Caco-2 (cell line): ENCODE data around the gene IQSEC3. TPM values are rescaled to one million over a fixed set of nuclear protein-coding genes. Genes with fewer than 3 reads are reported as not detected.

Experiments used
- BruUV-seq: library from RNA; stranded (reverse); fragments of 400-500 nt; replicated peaks from 2 replicates; lab custom pipeline; 2021; lab: Mats Ljungman, UMichigan
- CTCF ChIA-PET: fragments of 300-600 bp; sonication (Branson Sonifier 250); formaldehyde crosslinking; loops from one replicate; lab custom pipeline; 2022; ENCODE audit warnings: antibody characterized with exemption; lab: Charles Lee
- POLR2A ChIA-PET: fragments of 300-600 bp; sonication (Branson Sonifier 250); formaldehyde crosslinking; loops from one replicate; lab custom pipeline; 2022; ENCODE audit warnings: antibody characterized with exemption; lab: Charles Lee
- DNase-seq, 2 experiments: peaks; one replicate each; pipeline versions ENCODE4 v3.0.0 to v3.0.0-alpha.2; 2020 to 2022
- H3K27me3 ChIP-seq: replicated peaks from 2 replicates; pipeline ENCODE4 v1.6.0; 2011; ENCODE audit warnings: low read length; ENCODE audit not compliant: control insufficient read depth, insufficient read depth
- H3K36me3 ChIP-seq: 2 replicates; pipeline ENCODE4 v1.5.1; 2011; ENCODE audit warnings: low read length; ENCODE audit not compliant: control insufficient read depth, insufficient read depth
- H3K4me1 ChIP-seq: fragments of 250-450 bp; sonication (Bioruptor Pico); 2 replicates; pipeline ENCODE4 v1.5.1; 2020; ENCODE audit warnings: mild to moderate bottlenecking
- H3K4me3 ChIP-seq: 2 replicates; pipeline ENCODE4 v1.5.1; 2011; ENCODE audit warnings: low read depth, mild to moderate bottlenecking, control low read depth, low read length
- H3K9me3 ChIP-seq: fragments of 250-450 bp; sonication (Bioruptor Pico); 2 replicates; pipeline ENCODE4 v1.5.1; 2020; ENCODE audit warnings: mild to moderate bottlenecking, moderate library complexity
- H3K27ac Mint-ChIP-seq: one replicate; pipeline ENCODE4 v1.8.0; 2022; ENCODE audit warnings: mixed read lengths; ENCODE audit not compliant: unreplicated experiment
- H3K27me3 Mint-ChIP-seq: one replicate; pipeline ENCODE4 v1.8.0; 2022; ENCODE audit warnings: mixed read lengths; ENCODE audit not compliant: insufficient read depth, unreplicated experiment
- H3K36me3 Mint-ChIP-seq: one replicate; pipeline ENCODE4 v1.8.0; 2022; ENCODE audit warnings: mild to moderate bottlenecking, mixed read lengths; ENCODE audit not compliant: insufficient read depth, unreplicated experiment
- H3K4me1 Mint-ChIP-seq: one replicate; pipeline ENCODE4 v1.8.0; 2022; ENCODE audit warnings: low read depth, mixed read lengths; ENCODE audit not compliant: unreplicated experiment
- H3K4me3 Mint-ChIP-seq: one replicate; pipeline ENCODE4 v1.8.0; 2022; ENCODE audit warnings: mild to moderate bottlenecking, moderate library complexity, mixed read lengths; ENCODE audit not compliant: unreplicated experiment
- H3K9me3 Mint-ChIP-seq: one replicate; pipeline ENCODE4 v1.8.0; 2022; ENCODE audit warnings: mixed read lengths; ENCODE audit not compliant: unreplicated experiment
- intact Hi-C: fragments of 100-400 bp; cut with micrococcal nuclease; formaldehyde crosslinking; loops from one replicate; pipeline ENCODE4 v1.10.0; 2022; ENCODE audit not compliant: unreplicated experiment
- total RNA-seq: library from RNA; stranded (reverse); gene quantifications from 2 replicates; pipeline ENCODE4 v1.2.3, GENCODE V29; 2022
- TF ChIP-seq, protein P1 (sequence below), 2 experiments: fragments of 200-600 bp in 1 of 2; IDR thresholded peaks; 1 replicate in 1 of 2; 2 replicates in 1 of 2; pipeline versions ENCODE4 v1.5.1 to v1.8.0; 2011 to 2022; ENCODE audit warnings: antibody characterized with exemption in 1 of 2, control low read depth in 1 of 2, inconsistent platforms in 1 of 2, low read depth in 1 of 2, low read length in 1 of 2, mild to moderate bottlenecking in 1 of 2, moderate library complexity in 1 of 2; ENCODE audit not compliant: insufficient read depth in 1 of 2, severe bottlenecking in 1 of 2, unreplicated experiment in 1 of 2

IQSEC3 gene
- total RNA-seq, 1 experiment from 2014 or later, result 0.59 TPM

DNA sequence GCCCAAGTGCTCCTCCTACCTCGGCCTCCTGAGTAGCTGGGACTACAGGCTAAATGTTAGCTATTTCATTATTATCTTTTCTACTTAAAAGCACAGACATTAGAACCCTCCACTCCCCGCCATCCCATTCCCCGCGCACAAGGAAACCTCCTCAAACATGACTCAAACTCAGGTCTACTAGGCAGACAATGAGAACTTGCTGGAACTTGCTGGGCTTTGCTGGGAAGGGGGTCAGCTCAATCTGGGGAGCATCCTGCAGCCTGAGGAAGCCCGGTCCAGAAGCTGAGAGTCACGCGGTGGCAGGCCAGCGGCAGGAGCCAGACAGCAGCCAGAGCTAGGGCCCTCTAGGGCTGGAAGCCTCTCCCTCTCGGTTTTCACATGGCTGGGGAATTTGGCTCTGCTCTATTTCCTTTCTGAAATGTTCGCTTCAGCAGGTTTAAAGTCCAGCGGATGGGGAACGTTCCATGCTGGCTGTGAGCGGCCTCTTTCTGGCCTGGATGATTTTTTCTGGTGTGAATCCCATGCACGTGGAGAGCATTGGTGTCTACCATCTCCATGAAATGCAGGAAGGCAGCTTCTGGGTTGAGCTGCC is 78.9 kb downstream of the IQSEC3 start:
- Histone ChIP-seq H3K27me3 (no peaks in the 10 kb centered on the region), H3K4me3 (no peak overlapping the region), H3K4me1 (peaks cover 47% of the 10 kb centered on the region), H3K9me3 (no peaks in the 10 kb centered on the region), H3K36me3 (no peaks in the 10 kb centered on the region)
- Mint-ChIP-seq H3K4me1 (peaks cover 49% of the 10 kb centered on the region), H3K27ac (peak overlapping the region; percentile 82), H3K4me3 (no peak overlapping the region), H3K9me3 (no peaks in the 10 kb centered on the region), H3K27me3 (no peaks in the 10 kb centered on the region), H3K36me3 (no peaks in the 10 kb centered on the region)
- no peak for DNase-seq
- TF ChIP-seq, protein P1, sequence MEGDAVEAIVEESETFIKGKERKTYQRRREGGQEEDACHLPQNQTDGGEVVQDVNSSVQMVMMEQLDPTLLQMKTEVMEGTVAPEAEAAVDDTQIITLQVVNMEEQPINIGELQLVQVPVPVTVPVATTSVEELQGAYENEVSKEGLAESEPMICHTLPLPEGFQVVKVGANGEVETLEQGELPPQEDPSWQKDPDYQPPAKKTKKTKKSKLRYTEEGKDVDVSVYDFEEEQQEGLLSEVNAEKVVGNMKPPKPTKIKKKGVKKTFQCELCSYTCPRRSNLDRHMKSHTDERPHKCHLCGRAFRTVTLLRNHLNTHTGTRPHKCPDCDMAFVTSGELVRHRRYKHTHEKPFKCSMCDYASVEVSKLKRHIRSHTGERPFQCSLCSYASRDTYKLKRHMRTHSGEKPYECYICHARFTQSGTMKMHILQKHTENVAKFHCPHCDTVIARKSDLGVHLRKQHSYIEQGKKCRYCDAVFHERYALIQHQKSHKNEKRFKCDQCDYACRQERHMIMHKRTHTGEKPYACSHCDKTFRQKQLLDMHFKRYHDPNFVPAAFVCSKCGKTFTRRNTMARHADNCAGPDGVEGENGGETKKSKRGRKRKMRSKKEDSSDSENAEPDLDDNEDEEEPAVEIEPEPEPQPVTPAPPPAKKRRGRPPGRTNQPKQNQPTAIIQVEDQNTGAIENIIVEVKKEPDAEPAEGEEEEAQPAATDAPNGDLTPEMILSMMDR (IDR thresholded peaks at IDR 0.05; ENCODE audit: insufficient read depth in 1 of 2, low read depth in 1 of 2, low read length in 1 of 2, severe bottlenecking in 1 of 2, unreplicated experiment in 1 of 2), result no peak
- POLR2A ChIA-PET, result no interaction called here
- CTCF ChIA-PET, result interaction anchor here (1.1 to 1.3 kb wide), 2 partner anchors 24 to 74 kb away, joined by 3 read pairs; no protein-coding TSS in a partner anchor
- intact Hi-C loops, result no loop called here
- no TSS peak for BruUV-seq

DNA sequence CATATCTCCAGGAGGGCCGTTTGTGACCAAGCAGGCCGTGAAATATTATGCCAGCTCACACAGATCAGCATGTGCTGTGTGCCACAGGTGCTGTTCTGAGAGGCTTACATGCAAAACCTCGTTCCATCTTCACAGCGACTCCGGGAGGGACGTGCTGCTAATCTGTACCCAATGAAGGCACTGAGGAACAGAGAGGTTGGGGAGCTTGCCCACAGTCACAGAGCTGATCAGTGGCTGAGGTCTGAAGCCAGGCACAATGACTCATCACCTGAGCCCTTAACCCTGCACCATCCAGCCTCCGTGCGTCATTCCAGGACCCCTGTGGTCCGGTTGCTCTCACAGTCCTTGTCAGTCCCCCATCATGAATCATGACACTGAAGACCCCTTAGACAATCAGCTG is 80.7 kb downstream of the IQSEC3 start:
- Mint-ChIP-seq H3K4me1 (peaks cover 45% of the 10 kb centered on the region), H3K27ac (no peak overlapping the region), H3K27me3 (no peaks in the 10 kb centered on the region), H3K36me3 (no peaks in the 10 kb centered on the region), H3K9me3 (no peaks in the 10 kb centered on the region), H3K4me3 (no peak overlapping the region)
- TF ChIP-seq, protein P1 (IDR thresholded peaks at IDR 0.05; ENCODE audit: insufficient read depth in 1 of 2, low read depth in 1 of 2, low read length in 1 of 2, severe bottlenecking in 1 of 2, unreplicated experiment in 1 of 2), result no peak
- Histone ChIP-seq H3K4me3 (no peak overlapping the region), H3K9me3 (no peaks in the 10 kb centered on the region), H3K4me1 (peaks cover 47% of the 10 kb centered on the region), H3K36me3 (no peaks in the 10 kb centered on the region), H3K27me3 (no peaks in the 10 kb centered on the region)
- intact Hi-C loops, result no loop called here
- CTCF ChIA-PET, result no interaction called here
- no TSS peak for BruUV-seq
- POLR2A ChIA-PET, result no interaction called here
- DNase-seq, result no peak

DNA sequence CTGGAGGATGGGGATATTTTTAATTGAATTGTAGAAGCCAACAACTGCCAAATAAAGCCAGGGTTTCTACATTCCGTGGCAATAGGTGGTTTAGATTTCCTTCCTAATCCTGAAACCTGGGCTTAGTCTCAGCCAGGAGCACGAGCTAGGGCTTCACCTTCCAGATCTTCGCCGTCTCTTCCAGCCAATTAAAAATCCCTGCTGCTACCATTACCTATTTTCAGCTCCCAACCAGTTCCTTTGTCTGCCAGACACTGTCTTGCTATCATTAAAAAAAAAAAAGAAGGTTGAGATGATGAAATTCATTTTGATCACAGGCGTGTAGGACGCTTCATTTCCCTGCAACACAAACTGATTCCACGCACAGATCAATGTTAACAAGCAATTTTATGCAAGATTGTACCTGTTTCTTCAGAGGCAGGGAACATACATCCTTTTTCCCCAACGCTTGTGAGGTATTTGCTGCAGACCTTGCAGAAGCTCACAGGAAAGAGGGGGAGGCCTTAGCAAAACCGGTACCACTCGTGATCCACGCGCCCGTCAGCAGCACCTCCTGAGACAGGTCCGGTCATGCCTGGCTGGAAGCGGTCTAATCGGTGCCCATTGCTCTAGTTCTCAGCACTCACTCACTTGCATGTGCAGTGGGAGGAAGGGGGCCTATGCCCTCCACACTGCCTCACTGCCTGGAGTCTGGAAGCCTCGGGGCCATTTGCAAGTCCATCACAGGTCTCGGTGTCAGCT is 82.3 kb downstream of the IQSEC3 start:
- BruUV-seq, result no TSS peak
- H3K4me1 ChIP-seq, result peaks cover 35% of the 10 kb centered on the region
- intact Hi-C loops, result no loop called here
- no peak overlapping the region for H3K4me3 ChIP-seq
- POLR2A ChIA-PET, result no interaction called here
- CTCF ChIA-PET, result no interaction called here
- Mint-ChIP-seq H3K27me3 (no peaks in the 10 kb centered on the region), H3K4me1 (peaks cover 38% of the 10 kb centered on the region), H3K27ac (no peak overlapping the region), H3K9me3 (no peaks in the 10 kb centered on the region), H3K4me3 (no peak overlapping the region), H3K36me3 (no peaks in the 10 kb centered on the region)
- TF ChIP-seq, protein P1 (IDR thresholded peaks at IDR 0.05; ENCODE audit: insufficient read depth in 1 of 2, low read depth in 1 of 2, low read length in 1 of 2, severe bottlenecking in 1 of 2, unreplicated experiment in 1 of 2), result no peak
- no peaks in the 10 kb centered on the region for H3K27me3 ChIP-seq
- no peak for DNase-seq
- H3K9me3 ChIP-seq, result no peaks in the 10 kb centered on the region
- no peaks in the 10 kb centered on the region for H3K36me3 ChIP-seq
